ENCODE measurements around the gene RND2.
"Not testable (repeated sequence)": the region's sequence is repeated elsewhere in the genome, so short reads cannot be mapped to it uniquely, and the experiment has no call there.

RND2 gene

GRCh38 chr17:43026595-43026994 is 1.6 kb downstream of the RND2 start:
- DNase-seq (ENCODE audit: low read depth in 3 of 3, low spot score in 1 of 3): no peak

GRCh38 chr17:43027091-43028032 is 2.3 kb downstream of the RND2 start:
- DNase-seq (ENCODE audit: low read depth in 3 of 3, low spot score in 1 of 3): no peak

- no peak for DNase-seq (ENCODE audit: low read depth in 3 of 3, low spot score in 1 of 3)
Observed at GRCh38 chr17:43028221-43028861, 3.3 kb downstream of the RND2 start.

GRCh38 chr17:43030137-43030767 is 5.2 kb downstream of the RND2 start:
- no peak for DNase-seq (ENCODE audit: low read depth in 3 of 3, low spot score in 1 of 3)

GRCh38 chr17:43031666-43032065 is 6.6 kb downstream of the RND2 start:
- no peak for DNase-seq (ENCODE audit: low read depth in 3 of 3, low spot score in 1 of 3)

GRCh38 chr17:43033948-43034881 is 9.2 kb downstream of the RND2 start:
- DNase-seq (ENCODE audit: low read depth in 3 of 3, low spot score in 1 of 3): no peak

- no peak for DNase-seq (ENCODE audit: low read depth in 3 of 3, low spot score in 1 of 3)
Observed at GRCh38 chr17:43034894-43035293, 9.9 kb downstream of the RND2 start.

DNA sequence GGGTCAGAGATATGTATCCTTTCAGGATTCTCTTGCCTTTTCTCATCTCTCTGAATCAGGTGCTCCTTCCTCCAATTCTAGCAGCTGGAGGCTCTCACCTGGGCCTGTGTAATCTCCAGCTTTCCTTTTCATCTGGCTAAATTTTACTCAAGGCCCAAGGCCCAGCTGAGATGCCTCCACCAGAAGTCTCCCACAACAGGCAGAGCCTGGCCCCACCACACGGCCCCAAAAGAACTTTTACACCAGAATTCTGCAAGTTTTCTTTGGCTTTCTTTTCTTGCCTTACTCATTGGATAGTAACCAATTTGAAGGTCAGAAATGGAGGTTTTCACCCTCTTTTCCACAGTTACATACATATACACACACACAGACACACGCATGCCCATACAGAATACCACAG is 14.6 kb downstream of the RND2 start:
- no peak for DNase-seq (ENCODE audit: low read depth in 3 of 3, low spot score in 1 of 3)

GRCh38 chr17:43040655-43041054 is 15.6 kb downstream of the RND2 start:
- no peak for DNase-seq (ENCODE audit: low read depth in 3 of 3, low spot score in 1 of 3)

GRCh38 chr17:43042025-43042628 is 17.1 kb downstream of the RND2 start:
- DNase-seq (ENCODE audit: low read depth in 3 of 3, low spot score in 1 of 3): no peak

DNA sequence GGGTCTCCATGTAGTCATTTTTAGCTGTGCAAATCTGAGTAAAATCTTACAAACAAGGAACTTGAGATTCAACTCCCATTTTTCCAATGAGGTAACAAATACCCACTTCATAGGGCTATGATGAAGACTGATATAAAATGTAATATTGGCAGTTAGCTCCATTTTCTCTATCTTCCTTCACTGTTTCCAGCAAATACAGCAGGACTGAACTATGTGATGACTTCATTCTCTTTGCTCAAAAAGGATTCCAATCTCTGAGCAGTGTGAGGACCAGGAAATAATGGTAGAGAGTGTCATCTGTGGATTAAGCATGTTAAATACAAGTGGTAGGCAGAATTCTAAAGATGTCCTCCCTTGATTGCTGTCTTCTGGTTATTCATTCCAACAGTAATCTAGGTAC is 18.3 kb downstream of the RND2 start:
- no peak for DNase-seq (ENCODE audit: low read depth in 3 of 3, low spot score in 1 of 3)

DNA sequence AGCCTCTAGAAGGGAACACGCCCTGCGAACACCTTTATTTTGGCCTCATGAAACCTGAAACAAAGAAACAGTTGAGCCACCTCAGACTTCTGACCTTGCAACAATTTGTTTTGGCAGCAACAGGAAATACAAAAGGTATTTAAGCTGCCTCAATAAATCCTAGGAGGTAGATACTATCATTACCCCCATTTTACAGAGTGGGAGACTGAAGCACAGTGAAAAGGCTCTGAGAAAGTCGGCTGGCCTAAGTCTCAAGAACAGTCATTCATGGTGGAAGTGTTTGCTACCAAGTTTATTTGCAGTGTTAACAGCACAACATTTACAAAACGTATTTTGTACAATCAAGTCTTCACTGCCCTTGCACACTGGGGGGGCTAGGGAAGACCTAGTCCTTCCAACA is 19.0 kb downstream of the RND2 start:
- DNase-seq (ENCODE audit: low read depth in 3 of 3, low spot score in 1 of 3): no peak

DNA sequence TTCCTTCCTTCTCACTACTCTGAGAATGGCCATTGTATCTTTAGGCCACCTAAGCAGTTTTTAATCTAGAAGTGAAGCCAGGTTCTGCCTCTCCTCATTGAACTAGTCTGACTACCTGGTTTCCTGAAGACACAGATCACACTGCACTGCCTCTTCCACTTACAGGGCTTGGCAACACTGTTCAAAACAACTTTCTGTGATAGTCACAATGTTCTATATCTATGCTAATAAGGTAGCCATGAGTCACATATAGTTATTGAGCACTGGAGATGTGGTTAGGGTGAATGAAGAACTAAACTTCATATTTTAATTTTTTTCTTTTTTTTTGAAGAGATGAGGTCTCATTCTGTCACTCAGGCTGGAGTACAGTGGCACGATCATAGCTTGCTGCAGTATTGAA is 26.9 kb downstream of the RND2 start:
- DNase-seq (ENCODE audit: low read depth in 3 of 3, low spot score in 1 of 3): no peak

- DNase-seq (ENCODE audit: low read depth in 3 of 3, low spot score in 1 of 3): not testable (repeated sequence)
Observed at GRCh38 chr17:43053008-43053407, 28.0 kb downstream of the RND2 start.

GRCh38 chr17:43056051-43056450 is 31.0 kb downstream of the RND2 start:
- no peak for DNase-seq (ENCODE audit: low read depth in 3 of 3, low spot score in 1 of 3)

- no peak for DNase-seq (ENCODE audit: low read depth in 3 of 3, low spot score in 1 of 3)
Observed at GRCh38 chr17:43062984-43063638, 38.1 kb downstream of the RND2 start.

GRCh38 chr17:43068570-43069367 is 43.7 kb downstream of the RND2 start:
- no peak for DNase-seq (ENCODE audit: low read depth in 3 of 3, low spot score in 1 of 3)

DNA sequence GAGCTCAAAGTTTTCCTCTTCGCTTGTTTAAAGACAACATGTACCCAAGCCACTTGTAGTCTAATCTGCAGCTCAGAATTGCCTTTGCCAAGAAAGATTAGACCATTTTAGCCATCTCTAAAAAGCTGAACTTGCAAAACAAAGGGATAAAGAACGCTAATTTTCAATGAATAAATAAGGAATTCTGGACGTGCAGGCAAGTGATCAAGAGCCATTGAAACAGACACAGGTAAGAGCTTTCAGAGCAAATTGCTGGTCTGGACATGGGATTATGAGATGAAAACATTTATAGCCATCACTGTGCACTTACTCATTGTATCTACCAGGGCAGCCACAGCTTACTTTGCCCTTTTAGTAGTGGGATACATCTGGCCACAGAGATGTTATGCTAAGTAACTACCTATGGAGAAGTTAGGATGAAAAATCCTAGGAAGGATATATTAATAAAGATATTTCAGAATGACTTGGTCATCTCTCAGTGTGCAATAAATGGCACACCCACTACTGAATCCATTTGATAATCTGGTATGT is 44.4 kb downstream of the RND2 start:
- no peak for DNase-seq (ENCODE audit: low read depth in 3 of 3, low spot score in 1 of 3)

DNA sequence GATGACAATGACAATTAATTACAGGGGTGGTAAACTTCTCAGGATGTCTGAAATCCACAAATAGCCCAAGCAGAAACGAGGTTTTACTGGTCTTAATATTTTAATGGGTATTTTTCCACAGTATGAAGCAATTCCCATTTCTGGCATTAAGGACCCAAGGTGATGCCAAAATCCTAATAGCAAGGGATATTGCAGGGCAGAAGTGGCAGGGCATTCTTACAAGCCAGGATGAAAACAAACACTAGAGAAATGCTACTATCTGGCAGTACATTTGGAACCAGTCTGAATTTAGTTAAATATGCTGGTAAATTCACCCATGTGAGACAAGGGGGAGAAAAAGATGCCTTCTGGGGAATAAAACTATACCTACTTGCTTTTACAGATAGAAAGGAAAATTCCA is 45.2 kb downstream of the RND2 start:
- no peak for DNase-seq (ENCODE audit: low read depth in 3 of 3, low spot score in 1 of 3)
